Stimulated activated CD4-positive, alpha-beta T cell treated with anti-CD3 and anti-CD28 coated beads, Interleukin-2, amount 100 ng/mL, for 48 hours (primary cell): ENCODE data around the gene PEX16.
"Not testable (repeated sequence)": the region's sequence is repeated elsewhere in the genome, so short reads cannot be mapped to it uniquely, and the experiment has no call there.

ENCODE experiments used
- DNase-seq, 2 donors: peaks; one replicate each; pipeline ENCODE4 v3.0.0-alpha.2; 2020

The PEX16 gene

GRCh38 chr11:45917286-45917622, 423 bp downstream of the PEX16 start:
- no peak for DNase-seq

- DNase-seq = no peak
These were observed 2.2 kb downstream of the PEX16 start for GRCh38 chr11:45915446-45915845.

- no peak for DNase-seq
These were observed 3.6 kb downstream of the PEX16 start for GRCh38 chr11:45913942-45914635.

GRCh38 chr11:45913514-45913913, 4.2 kb downstream of the PEX16 start:
- no peak for DNase-seq

- no peak for DNase-seq
These were observed 7.1 kb downstream of the PEX16 start for GRCh38 chr11:45910623-45911022.

GRCh38 chr11:45909594-45910475, 7.8 kb downstream of the PEX16 start:
- no peak for DNase-seq

GRCh38 chr11:45907911-45908370, 9.7 kb downstream of the PEX16 start:
- DNase-seq = no peak

GRCh38 chr11:45906965-45907611, 10.6 kb downstream of the PEX16 start, which contains the start of gene FREY1:
Gene FREY1 (minus strand): TSS chr11:45907271. CDS start chr11:45907245, 26 bp downstream.
- DNase-seq = no peak

GRCh38 chr11:45906096-45906682, 11.5 kb downstream of the PEX16 start:
- no peak for DNase-seq

GRCh38 chr11:45905576-45905975, 12.1 kb downstream of the PEX16 start:
- DNase-seq = not testable (repeated sequence)

GRCh38 chr11:45905095-45905494, 12.6 kb downstream of the PEX16 start:
- no peak for DNase-seq

- DNase-seq = no peak
These were observed 13.3 kb downstream of the PEX16 start for GRCh38 chr11:45904309-45904915.

- no peak for DNase-seq
These were observed 15.0 kb downstream of the PEX16 start for GRCh38 chr11:45902452-45903380.

GRCh38 chr11:45901626-45902025, 16.1 kb downstream of the PEX16 start:
- DNase-seq = no peak

- no peak for DNase-seq
These were observed 16.6 kb downstream of the PEX16 start for GRCh38 chr11:45900916-45901617.

GRCh38 chr11:45900175-45900800, 17.4 kb downstream of the PEX16 start:
- not testable (repeated sequence) for DNase-seq

GRCh38 chr11:45899448-45900174, 18.1 kb downstream of the PEX16 start:
- DNase-seq = peak; percentile 49 to 50

GRCh38 chr11:45899086-45899447, 18.6 kb downstream of the PEX16 start:
- DNase-seq = no peak

- DNase-seq = no peak
These were observed 20.1 kb downstream of the PEX16 start for GRCh38 chr11:45897556-45897955.
